Muscle layer of colon (tissue), 2 donors: Measurements from ENCODE around the gene AHNAK2.
"Not testable (repeated sequence)": the region's sequence is repeated elsewhere in the genome, so short reads cannot be mapped to it uniquely, and the experiment has no call there.

Experiments
- H3K27ac ChIP-seq: one replicate; pipeline ENCODE4 v1.7.0; 2013; ENCODE audit warnings: low read depth, mild to moderate bottlenecking, low read length, moderate library complexity
- H3K27me3 ChIP-seq, 2 donors: one replicate each; pipeline ENCODE4 v1.7.0; 2013; ENCODE audit warnings: low read length in 2 of 2, mild to moderate bottlenecking in 2 of 2; ENCODE audit not compliant: insufficient read depth in 2 of 2, control insufficient read depth in 1 of 2
- H3K36me3 ChIP-seq: one replicate; pipeline ENCODE4 v1.7.0; 2013; ENCODE audit warnings: mild to moderate bottlenecking, low read length; ENCODE audit not compliant: insufficient read depth
- H3K4me1 ChIP-seq: one replicate; pipeline ENCODE4 v1.7.0; 2013; ENCODE audit warnings: mild to moderate bottlenecking, low read length; ENCODE audit not compliant: insufficient read depth
- H3K4me3 ChIP-seq, 2 donors: one replicate each; pipeline ENCODE4 v1.7.0; 2013; ENCODE audit warnings: low read length in 2 of 2, low read depth in 1 of 2, mild to moderate bottlenecking in 1 of 2, moderate library complexity in 1 of 2
- H3K9ac ChIP-seq: one replicate; pipeline ENCODE4 v1.7.0; 2013; ENCODE audit warnings: low read length
- H3K9me3 ChIP-seq: one replicate; pipeline ENCODE4 v1.7.0; 2013; ENCODE audit warnings: mild to moderate bottlenecking, low read length
- donor health status: abdominal sarcoma.
- donor health status: Adenocarcinoma of cecum.

AHNAK2 gene

GRCh38 chr14:104953097-104953496, 25.1 kb downstream of the AHNAK2 start:
- Histone ChIP-seq H3K4me3 (no peak overlapping the region), H3K27me3 (no peaks in the 10 kb centered on the region)

GRCh38 chr14:104951863-104952657, 26.1 kb downstream of the AHNAK2 start:
- H3K4me1 ChIP-seq, H3K9me3 ChIP-seq, H3K9ac ChIP-seq, H3K27ac ChIP-seq, H3K27me3 ChIP-seq, H3K4me3 ChIP-seq: not testable (repeated sequence)
- H3K36me3 ChIP-seq, result peaks cover 35% of the 10 kb centered on the region

More at GRCh38 chr14:104953097-104953496, 25.1 kb downstream of the AHNAK2 start:
- Histone ChIP-seq H3K9me3 (no peaks in the 10 kb centered on the region), H3K36me3 (peaks cover 38% of the 10 kb centered on the region), H3K27ac (no peak overlapping the region), H3K4me1 (peaks cover 10% of the 10 kb centered on the region), H3K9ac (no peak overlapping the region)

GRCh38 chr14:104950701-104951100, 27.5 kb downstream of the AHNAK2 start:
- H3K27me3 ChIP-seq, H3K9me3 ChIP-seq, H3K27ac ChIP-seq, H3K4me3 ChIP-seq, H3K4me1 ChIP-seq, H3K9ac ChIP-seq: not testable (repeated sequence)
- H3K36me3 ChIP-seq, result peaks cover 22% of the 10 kb centered on the region

- no peaks in the 10 kb centered on the region for H3K9me3 ChIP-seq
- no peak overlapping the region for H3K9ac ChIP-seq
- no peaks in the 10 kb centered on the region for H3K27me3 ChIP-seq
- H3K27ac ChIP-seq, result no peak overlapping the region
- no peaks in the 10 kb centered on the region for H3K4me1 ChIP-seq
- H3K4me3 ChIP-seq, result no peak overlapping the region
- H3K36me3 ChIP-seq, result peaks cover 15% of the 10 kb centered on the region
These were observed 28.2 kb downstream of the AHNAK2 start for GRCh38 chr14:104950021-104950420.

GRCh38 chr14:104949406-104949955, 28.7 kb downstream of the AHNAK2 start:
- not testable (repeated sequence) for H3K9me3 ChIP-seq, H3K27me3 ChIP-seq, H3K4me1 ChIP-seq, H3K9ac ChIP-seq, H3K27ac ChIP-seq, H3K36me3 ChIP-seq, H3K4me3 ChIP-seq

GRCh38 chr14:104948736-104949031, 29.5 kb downstream of the AHNAK2 start:
- no peak overlapping the region for H3K27ac ChIP-seq
- no peaks in the 10 kb centered on the region for H3K9me3 ChIP-seq
- no peaks in the 10 kb centered on the region for H3K4me1 ChIP-seq
- no peak overlapping the region for H3K9ac ChIP-seq
- no peak overlapping the region for H3K4me3 ChIP-seq
- peaks cover 2% of the 10 kb centered on the region for H3K36me3 ChIP-seq
- no peaks in the 10 kb centered on the region for H3K27me3 ChIP-seq

- not testable (repeated sequence) for H3K36me3 ChIP-seq, H3K9ac ChIP-seq
These were observed 30.1 kb downstream of the AHNAK2 start for GRCh38 chr14:104947881-104948735.

GRCh38 chr14:104947201-104947600, 31.0 kb downstream of the AHNAK2 start:
- H3K4me1 ChIP-seq, H3K27me3 ChIP-seq, H3K9me3 ChIP-seq, H3K36me3 ChIP-seq, H3K27ac ChIP-seq, H3K4me3 ChIP-seq, H3K9ac ChIP-seq: not testable (repeated sequence)

More at GRCh38 chr14:104947881-104948735, 30.1 kb downstream of the AHNAK2 start:
- not testable (repeated sequence) for H3K27ac ChIP-seq, H3K4me3 ChIP-seq, H3K9me3 ChIP-seq, H3K27me3 ChIP-seq, H3K4me1 ChIP-seq

- H3K27me3 ChIP-seq, H3K4me1 ChIP-seq, H3K36me3 ChIP-seq, H3K9me3 ChIP-seq, H3K9ac ChIP-seq, H3K4me3 ChIP-seq, H3K27ac ChIP-seq: not testable (repeated sequence)
These were observed 31.9 kb downstream of the AHNAK2 start for GRCh38 chr14:104945986-104946965.

- H3K4me1 ChIP-seq, H3K4me3 ChIP-seq, H3K27ac ChIP-seq, H3K27me3 ChIP-seq, H3K9me3 ChIP-seq, H3K9ac ChIP-seq: not testable (repeated sequence)
- peaks cover 18% of the 10 kb centered on the region for H3K36me3 ChIP-seq
These were observed 32.9 kb downstream of the AHNAK2 start for GRCh38 chr14:104945266-104945665.
